Measurements from ENCODE around the gene KLHL26. TPM values are rescaled to one million over a fixed set of nuclear protein-coding genes. Genes with fewer than 3 reads are reported as not detected.

The KLHL26 gene
- total and polyA plus RNA-seq, 4 donors, result 2.3 to 5.9 (median 2.4) TPM

DNA sequence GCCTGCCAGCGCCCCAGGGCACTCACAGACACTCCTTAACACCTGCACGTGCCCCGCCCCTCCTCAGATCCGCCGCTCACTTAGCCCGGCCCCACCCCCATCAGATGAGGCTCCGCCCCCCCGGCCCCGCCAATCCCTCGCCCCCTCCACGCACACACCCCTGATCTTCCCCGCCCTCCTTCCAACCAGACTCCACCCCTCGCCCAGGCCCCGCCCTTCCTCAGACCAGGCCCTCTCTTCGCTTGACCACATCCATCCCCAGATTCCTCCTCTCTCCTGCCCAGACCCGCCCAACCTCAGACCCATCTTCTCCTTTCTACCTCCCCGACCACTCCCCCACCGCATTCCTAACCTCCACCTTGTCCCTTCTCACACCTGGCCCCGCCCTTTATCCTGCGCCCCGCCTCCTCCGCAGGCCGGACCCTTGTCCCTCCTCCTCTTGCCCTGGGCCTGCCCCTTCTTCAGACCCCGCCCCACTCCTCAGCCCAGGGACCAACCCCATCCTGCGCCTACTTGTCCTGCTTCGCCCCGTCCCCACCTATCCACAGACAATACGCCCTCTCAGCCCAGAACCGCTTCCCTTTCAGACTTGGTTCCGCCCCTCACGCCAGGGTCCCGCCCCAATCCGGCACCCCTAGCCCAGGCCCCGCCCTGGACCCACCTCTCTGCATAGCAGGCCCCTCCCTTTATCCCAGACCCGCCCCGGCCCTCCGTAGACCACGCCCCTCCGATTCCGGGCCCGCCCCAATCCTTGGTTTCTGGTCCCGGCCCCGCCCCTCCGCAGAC lies 452 bp upstream of the KLHL26 start:
- TF ChIP-seq TAF1 (conservative IDR thresholded peaks at IDR 0.05) (no peak), FOXA2 (IDR thresholded peaks at IDR 0.05) (no peak), SP1 (IDR thresholded peaks at IDR 0.05) (peak; percentile 80), HNF4A (conservative IDR thresholded peaks at IDR 0.05) (peak in 1 of 2 donors; percentile 16), RAD21 (IDR thresholded peaks at IDR 0.05) (peak in 1 of 2 donors; percentile 30), YY1 (IDR thresholded peaks at IDR 0.05) (no peak), HNF4G (IDR thresholded peaks at IDR 0.05) (no peak), RXRA (IDR thresholded peaks at IDR 0.05) (no peak), CTCF (IDR thresholded peaks at IDR 0.05; ENCODE audit: low read depth, low read length, missing input control) (no peak), JUND (IDR thresholded peaks at IDR 0.05) (no peak), GABPA (IDR thresholded peaks at IDR 0.05 in 1 of 2, conservative IDR thresholded peaks at IDR 0.05 in 1 of 2) (peak in 1 of 2 donors; percentile 33), FOXA1 (IDR thresholded peaks at IDR 0.05) (no peak), EGR1 (IDR thresholded peaks at IDR 0.05; ENCODE audit: low read depth in 2 of 2) (no peak), NR2F2 (IDR thresholded peaks at IDR 0.05) (no peak), MAX (IDR thresholded peaks at IDR 0.05) (no peak)
- TF ChIP-seq, protein P1, sequence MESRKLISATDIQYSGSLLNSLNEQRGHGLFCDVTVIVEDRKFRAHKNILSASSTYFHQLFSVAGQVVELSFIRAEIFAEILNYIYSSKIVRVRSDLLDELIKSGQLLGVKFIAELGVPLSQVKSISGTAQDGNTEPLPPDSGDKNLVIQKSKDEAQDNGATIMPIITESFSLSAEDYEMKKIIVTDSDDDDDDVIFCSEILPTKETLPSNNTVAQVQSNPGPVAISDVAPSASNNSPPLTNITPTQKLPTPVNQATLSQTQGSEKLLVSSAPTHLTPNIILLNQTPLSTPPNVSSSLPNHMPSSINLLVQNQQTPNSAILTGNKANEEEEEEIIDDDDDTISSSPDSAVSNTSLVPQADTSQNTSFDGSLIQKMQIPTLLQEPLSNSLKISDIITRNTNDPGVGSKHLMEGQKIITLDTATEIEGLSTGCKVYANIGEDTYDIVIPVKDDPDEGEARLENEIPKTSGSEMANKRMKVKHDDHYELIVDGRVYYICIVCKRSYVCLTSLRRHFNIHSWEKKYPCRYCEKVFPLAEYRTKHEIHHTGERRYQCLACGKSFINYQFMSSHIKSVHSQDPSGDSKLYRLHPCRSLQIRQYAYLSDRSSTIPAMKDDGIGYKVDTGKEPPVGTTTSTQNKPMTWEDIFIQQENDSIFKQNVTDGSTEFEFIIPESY (IDR thresholded peaks at IDR 0.05), result no peak
- TF ChIP-seq, protein P2, sequence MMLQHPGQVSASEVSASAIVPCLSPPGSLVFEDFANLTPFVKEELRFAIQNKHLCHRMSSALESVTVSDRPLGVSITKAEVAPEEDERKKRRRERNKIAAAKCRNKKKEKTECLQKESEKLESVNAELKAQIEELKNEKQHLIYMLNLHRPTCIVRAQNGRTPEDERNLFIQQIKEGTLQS (IDR thresholded peaks at IDR 0.05), result no peak
- TF ChIP-seq, protein P3, sequence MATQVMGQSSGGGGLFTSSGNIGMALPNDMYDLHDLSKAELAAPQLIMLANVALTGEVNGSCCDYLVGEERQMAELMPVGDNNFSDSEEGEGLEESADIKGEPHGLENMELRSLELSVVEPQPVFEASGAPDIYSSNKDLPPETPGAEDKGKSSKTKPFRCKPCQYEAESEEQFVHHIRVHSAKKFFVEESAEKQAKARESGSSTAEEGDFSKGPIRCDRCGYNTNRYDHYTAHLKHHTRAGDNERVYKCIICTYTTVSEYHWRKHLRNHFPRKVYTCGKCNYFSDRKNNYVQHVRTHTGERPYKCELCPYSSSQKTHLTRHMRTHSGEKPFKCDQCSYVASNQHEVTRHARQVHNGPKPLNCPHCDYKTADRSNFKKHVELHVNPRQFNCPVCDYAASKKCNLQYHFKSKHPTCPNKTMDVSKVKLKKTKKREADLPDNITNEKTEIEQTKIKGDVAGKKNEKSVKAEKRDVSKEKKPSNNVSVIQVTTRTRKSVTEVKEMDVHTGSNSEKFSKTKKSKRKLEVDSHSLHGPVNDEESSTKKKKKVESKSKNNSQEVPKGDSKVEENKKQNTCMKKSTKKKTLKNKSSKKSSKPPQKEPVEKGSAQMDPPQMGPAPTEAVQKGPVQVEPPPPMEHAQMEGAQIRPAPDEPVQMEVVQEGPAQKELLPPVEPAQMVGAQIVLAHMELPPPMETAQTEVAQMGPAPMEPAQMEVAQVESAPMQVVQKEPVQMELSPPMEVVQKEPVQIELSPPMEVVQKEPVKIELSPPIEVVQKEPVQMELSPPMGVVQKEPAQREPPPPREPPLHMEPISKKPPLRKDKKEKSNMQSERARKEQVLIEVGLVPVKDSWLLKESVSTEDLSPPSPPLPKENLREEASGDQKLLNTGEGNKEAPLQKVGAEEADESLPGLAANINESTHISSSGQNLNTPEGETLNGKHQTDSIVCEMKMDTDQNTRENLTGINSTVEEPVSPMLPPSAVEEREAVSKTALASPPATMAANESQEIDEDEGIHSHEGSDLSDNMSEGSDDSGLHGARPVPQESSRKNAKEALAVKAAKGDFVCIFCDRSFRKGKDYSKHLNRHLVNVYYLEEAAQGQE (IDR thresholded peaks at IDR 0.05), result no peak
- WGBS, result 3% methylated on average over 44 of the region's 44 CpGs
- peak; percentile 99 for DNase-seq (ENCODE audit: low spot score)
- peak overlapping the region; percentile 45 to 76 (median 72) for H3K4me3 ChIP-seq (ENCODE audit: low read depth in 1 of 3, low read length in 3 of 3)
- H3K4me1 ChIP-seq (ENCODE audit: control insufficient read depth in 4 of 4, insufficient read depth in 4 of 4, low read length in 3 of 4), result peaks cover 5 to 17% (median 12%) of the 10 kb centered on the region in 4 donors
- no peak overlapping the region for H3K9ac ChIP-seq (ENCODE audit: low read depth in 1 of 2, low read length in 2 of 2)
- H3K27ac ChIP-seq (ENCODE audit: low read depth in 1 of 2, low read length in 2 of 2), result peak overlapping the region; percentile 54 to 75
- no peaks in the 10 kb centered on the region for H3K9me3 ChIP-seq (ENCODE audit: control insufficient read depth in 4 of 4, low read length in 3 of 4)
- no peaks in the 10 kb centered on the region for H3K27me3 ChIP-seq (ENCODE audit: control insufficient read depth in 4 of 4, insufficient read depth in 4 of 4, low read length in 3 of 4)
- no peaks in the 10 kb centered on the region for H3K36me3 ChIP-seq (ENCODE audit: control insufficient read depth in 4 of 4, insufficient read depth in 3 of 4, low read depth in 1 of 4, low read length in 3 of 4)

All from liver (tissue), 9 donors.